Measurements from ENCODE around the gene JADE2. TPM values are rescaled to one million over a fixed set of nuclear protein-coding genes. Genes with fewer than 3 reads are reported as not detected.

Gene JADE2
- total and polyA plus RNA-seq, 8 donors, result 6.2 to 109 (median 26.4) TPM

DNA sequence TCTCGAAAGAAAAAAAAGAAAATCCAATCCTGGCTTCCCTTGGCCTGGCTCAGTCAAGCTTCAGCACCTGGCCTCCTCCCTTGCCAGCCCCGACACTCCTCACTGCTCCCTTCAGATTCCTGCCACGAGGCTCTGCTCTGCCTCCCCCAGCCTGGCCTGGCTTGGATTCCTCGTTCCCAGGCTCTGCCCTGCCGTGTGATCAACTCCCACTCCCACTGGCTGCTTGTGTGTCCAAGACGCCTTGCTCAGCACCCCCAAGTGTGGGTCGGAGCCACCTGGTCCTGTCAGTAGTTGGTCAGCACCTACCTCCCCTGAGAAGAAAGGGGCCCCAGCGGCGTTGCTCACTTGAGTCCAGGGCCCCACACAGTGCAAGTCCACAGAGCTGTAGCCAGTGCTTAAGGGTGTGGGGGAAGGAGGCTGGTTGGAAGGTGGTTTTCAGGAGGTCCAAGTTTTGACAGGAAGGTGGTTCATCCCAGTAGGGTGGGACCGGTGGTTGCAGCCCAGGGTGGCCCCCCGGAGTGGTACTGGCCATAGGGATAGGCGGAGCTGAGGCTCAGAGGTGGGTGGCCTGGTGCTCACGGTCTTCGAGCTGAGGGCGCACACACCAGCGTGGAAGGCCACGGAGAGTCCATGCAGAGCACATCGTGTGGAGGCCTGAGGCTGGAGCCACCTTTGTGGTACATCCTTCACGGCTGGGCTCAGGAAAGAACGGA is 46.4 kb downstream of the JADE2 start:
- WGBS, 5 donors, result 90 to 96% (median 92%) methylated on average over 17 to 20 of the region's 20 CpGs
- TF ChIP-seq, protein P1, sequence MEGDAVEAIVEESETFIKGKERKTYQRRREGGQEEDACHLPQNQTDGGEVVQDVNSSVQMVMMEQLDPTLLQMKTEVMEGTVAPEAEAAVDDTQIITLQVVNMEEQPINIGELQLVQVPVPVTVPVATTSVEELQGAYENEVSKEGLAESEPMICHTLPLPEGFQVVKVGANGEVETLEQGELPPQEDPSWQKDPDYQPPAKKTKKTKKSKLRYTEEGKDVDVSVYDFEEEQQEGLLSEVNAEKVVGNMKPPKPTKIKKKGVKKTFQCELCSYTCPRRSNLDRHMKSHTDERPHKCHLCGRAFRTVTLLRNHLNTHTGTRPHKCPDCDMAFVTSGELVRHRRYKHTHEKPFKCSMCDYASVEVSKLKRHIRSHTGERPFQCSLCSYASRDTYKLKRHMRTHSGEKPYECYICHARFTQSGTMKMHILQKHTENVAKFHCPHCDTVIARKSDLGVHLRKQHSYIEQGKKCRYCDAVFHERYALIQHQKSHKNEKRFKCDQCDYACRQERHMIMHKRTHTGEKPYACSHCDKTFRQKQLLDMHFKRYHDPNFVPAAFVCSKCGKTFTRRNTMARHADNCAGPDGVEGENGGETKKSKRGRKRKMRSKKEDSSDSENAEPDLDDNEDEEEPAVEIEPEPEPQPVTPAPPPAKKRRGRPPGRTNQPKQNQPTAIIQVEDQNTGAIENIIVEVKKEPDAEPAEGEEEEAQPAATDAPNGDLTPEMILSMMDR (IDR thresholded peaks at IDR 0.05), result no peak
- TF ChIP-seq EP300 (IDR thresholded peaks at IDR 0.05) (no peak), POLR2AphosphoS5 (IDR thresholded peaks at IDR 0.05) (no peak), POLR2A (IDR thresholded peaks at IDR 0.05) (no peak)
- Histone ChIP-seq H3K9me3 (no peaks in the 10 kb centered on the region), H3K27ac (no peak overlapping the region), H3K4me3 (no peak overlapping the region), H3K36me3 (peaks cover 76 to 98% (median 91%) of the 10 kb centered on the region in 4 donors), H3K27me3 (no peaks in the 10 kb centered on the region), H3K4me1 (peaks cover 32 to 60% (median 46%) of the 10 kb centered on the region in 4 donors)
- DNase-seq, result no peak
- intact Hi-C loops (cut with DNase I; ENCODE audit: low total_unique reads), result loop anchor here (5.0 to 10.0 kb wide), 2 partner anchors 45 to 157 kb away; partner anchors contain the start of genes CDKN2AIPNL and JADE2

DNA sequence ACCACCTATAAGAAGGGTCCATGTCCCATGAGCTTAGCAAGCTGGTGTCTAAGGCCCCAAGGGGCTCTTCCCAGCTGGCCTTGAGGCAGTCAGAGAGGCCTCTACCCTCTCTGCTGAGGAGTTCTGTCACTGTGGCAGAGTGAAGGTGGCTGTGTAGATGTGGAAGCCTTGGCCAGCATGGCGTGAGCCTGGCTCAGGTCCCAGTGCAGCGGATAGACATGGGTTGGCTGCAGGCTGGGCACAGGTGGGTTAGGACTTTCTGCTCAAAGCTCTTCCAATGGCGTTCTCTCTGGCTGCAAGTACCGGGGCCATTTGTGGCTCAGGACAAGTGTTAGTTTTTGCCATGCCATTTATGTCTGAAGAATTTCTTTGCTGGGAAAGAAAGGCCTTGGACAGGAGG is 47.3 kb downstream of the JADE2 start:
- Histone ChIP-seq H3K4me3 (no peak overlapping the region), H3K36me3 (peaks cover 82 to 96% (median 91%) of the 10 kb centered on the region in 4 donors), H3K27ac (no peak overlapping the region), H3K9me3 (no peaks in the 10 kb centered on the region), H3K27me3 (no peaks in the 10 kb centered on the region), H3K4me1 (peaks cover 30 to 63% (median 45%) of the 10 kb centered on the region in 4 donors)
- TF ChIP-seq, protein P1 (IDR thresholded peaks at IDR 0.05), result no peak
- TF ChIP-seq POLR2A (IDR thresholded peaks at IDR 0.05), result no peak
- no peak for TF ChIP-seq EP300 (IDR thresholded peaks at IDR 0.05)
- TF ChIP-seq POLR2AphosphoS5 (IDR thresholded peaks at IDR 0.05), result no peak
- WGBS, 5 donors, result 87 to 97% (median 93%) methylated on average over 4 of the region's 4 CpGs
- intact Hi-C loops (cut with DNase I; ENCODE audit: low total_unique reads), result loop anchor here (5.0 to 10.0 kb wide), 2 partner anchors 46 to 158 kb away; partner anchors contain the start of genes CDKN2AIPNL and JADE2
- DNase-seq, result no peak

DNA sequence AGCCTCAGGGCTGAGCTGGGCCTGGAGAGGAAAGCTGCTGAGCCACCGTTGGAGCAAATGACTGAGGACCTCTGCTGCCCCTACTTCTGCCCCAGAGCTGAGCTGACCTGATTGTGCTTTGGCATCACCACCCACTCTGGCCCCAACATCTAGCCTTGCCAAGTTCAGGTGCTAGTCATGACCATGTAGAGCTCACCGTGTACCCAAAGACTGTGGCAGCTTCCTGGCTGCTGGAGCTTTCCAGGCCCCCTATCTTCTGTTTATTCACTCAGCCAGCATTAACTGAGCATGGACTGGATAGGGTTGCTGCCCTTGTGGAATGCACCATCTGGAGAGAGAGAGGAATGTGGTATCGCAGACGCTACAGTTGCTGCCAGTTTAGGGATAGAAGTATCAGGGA is 49.1 kb downstream of the JADE2 start:
- peaks cover 91 to 100% (median 97%) of the 10 kb centered on the region in 4 donors for H3K36me3 ChIP-seq
- no peak overlapping the region for H3K4me3 ChIP-seq
- no peak for DNase-seq
- H3K27me3 ChIP-seq, result no peaks in the 10 kb centered on the region
- peaks cover 14 to 48% (median 31%) of the 10 kb centered on the region in 4 donors for H3K4me1 ChIP-seq
- TF ChIP-seq EP300 (IDR thresholded peaks at IDR 0.05), result no peak
- no peak for TF ChIP-seq POLR2AphosphoS5 (IDR thresholded peaks at IDR 0.05)
- TF ChIP-seq, protein P1 (IDR thresholded peaks at IDR 0.05), result no peak
- no peak for TF ChIP-seq POLR2A (IDR thresholded peaks at IDR 0.05)
- H3K9me3 ChIP-seq, result no peaks in the 10 kb centered on the region
- H3K27ac ChIP-seq, result peak overlapping the region in 1 of 5 donors; percentile 3
- intact Hi-C loops (cut with DNase I; ENCODE audit: low total_unique reads), result loop anchor here (5.0 to 10.0 kb wide), 2 partner anchors 47 to 160 kb away; partner anchors contain the start of genes CDKN2AIPNL and JADE2
- 43 to 62% (median 50%) methylated on average over 4 of the region's 4 CpGs for WGBS, 5 donors

DNA sequence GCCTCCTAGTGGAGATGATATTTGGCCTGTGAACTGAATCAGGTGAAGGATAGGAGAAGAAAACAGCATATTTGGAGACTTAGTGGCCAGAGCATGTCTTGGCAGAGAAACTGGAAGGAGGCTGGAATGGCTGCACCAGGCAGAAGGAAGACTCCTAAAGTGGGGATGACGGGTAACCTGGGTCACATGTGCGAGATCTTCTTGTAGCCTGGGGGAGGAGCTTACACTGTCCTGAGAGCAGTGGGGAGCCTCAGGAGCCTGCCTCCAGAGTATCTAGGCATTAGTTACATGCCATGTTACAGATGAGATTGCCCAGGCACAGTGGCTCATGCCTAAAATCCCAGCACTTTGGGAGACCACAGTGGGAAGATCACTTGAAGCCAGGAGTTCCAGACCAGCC is 49.8 kb downstream of the JADE2 start:
- TF ChIP-seq POLR2AphosphoS5 (IDR thresholded peaks at IDR 0.05), result no peak

More for the DNA sequence above, 49.8 kb downstream of the JADE2 start:
- 75 to 98% (median 82%) methylated on average over 2 of the region's 2 CpGs for WGBS, 5 donors
- intact Hi-C loops (cut with DNase I; ENCODE audit: low total_unique reads), result loop anchor here (5.0 to 10.0 kb wide), 2 partner anchors 161 to 273 kb away; partner anchors contain the start of gene CDKN2AIPNL
- H3K27me3 ChIP-seq, result no peaks in the 10 kb centered on the region
- H3K4me3 ChIP-seq, result no peak overlapping the region
- peaks cover 89 to 100% (median 97%) of the 10 kb centered on the region in 4 donors for H3K36me3 ChIP-seq
- H3K4me1 ChIP-seq, result peaks cover 12 to 43% (median 26%) of the 10 kb centered on the region in 4 donors
- no peak overlapping the region for H3K27ac ChIP-seq
- no peak for DNase-seq
- no peaks in the 10 kb centered on the region for H3K9me3 ChIP-seq

Measured in stomach (tissue), 9 donors.